Fibroblast of the conjunctiva (primary cell): Measurements from ENCODE around the gene PTPRCAP.
A peak's percentile ranks its signal among the peaks of the same experiment; 100 is the strongest.

Experiments
- DNase-seq: peaks from one replicate; pipeline ENCODE4 v3.0.0-alpha.2; 2010; ENCODE audit warnings: low read depth

Gene PTPRCAP

DNA sequence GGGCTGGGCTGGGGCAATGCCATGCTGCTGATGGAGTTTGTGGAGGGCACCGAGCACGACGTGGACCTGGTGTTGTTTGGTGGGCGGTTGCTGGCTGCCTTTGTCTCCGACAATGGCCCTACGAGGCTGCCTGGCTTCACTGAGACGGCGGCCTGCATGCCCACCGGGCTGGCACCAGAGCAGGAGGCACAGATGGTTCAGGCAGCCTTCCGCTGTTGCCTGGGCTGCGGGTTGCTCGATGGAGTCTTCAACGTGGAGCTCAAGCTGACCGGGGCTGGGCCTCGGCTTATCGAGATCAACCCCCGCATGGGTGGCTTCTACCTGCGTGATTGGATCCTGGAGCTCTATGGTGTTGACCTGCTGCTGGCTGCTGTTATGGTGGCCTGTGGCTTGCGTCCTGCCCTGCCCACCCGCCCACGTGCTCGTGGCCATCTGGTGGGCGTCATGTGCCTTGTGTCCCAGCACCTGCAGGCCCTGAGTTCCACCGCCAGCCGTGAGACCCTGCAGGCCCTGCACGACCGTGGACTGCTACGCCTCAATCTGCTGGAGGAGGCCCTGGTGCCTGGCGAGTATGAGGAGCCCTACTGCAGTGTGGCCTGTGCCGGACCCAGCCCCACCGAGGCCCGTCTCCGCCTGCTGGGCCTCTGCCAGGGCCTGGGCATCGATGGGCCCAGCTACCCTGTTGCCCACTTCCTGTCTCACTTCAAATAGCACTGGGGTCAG, 13.4 kb downstream of the PTPRCAP start:
- DNase-seq: no peak

DNA sequence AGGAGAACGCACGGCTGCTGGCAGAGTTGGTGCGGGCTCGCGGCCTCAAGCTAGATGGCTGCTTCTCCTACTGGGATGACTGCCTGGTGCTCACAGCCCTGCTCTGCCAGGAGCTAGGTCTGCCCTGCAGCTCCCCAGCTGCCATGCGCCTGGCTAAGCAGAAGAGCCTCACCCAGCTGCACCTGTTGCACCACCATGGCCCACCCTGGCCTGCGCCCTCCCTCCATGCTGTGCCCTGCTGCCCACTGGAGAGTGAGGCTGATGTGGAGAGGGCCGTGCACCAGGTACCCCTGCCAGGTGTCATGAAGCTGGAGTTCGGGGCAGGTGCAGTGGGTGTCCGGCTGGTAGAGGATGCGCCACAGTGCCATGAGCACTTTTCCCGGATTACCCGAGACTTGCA, 14.0 kb downstream of the PTPRCAP start:
- no peak for DNase-seq

DNA sequence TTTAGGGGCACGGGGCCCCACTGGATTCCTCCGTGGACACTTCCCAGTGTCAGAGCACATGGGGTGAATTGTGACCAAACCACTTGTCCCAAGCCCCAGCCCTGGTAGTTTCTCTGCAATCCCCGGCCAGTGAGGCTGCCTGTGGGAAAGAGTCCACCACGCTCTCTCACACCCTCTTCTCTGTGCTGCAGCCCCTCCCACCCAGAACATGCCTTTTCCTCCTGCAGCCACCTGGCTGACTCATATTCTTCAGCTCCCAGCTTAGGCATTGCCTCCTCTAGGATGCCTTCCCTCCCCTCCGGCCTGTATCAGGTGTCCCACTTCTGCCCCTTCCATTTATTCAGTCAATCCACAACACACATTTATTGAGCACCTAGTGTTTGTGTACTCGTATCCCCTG, 14.6 kb downstream of the PTPRCAP start:
- DNase-seq: no peak

DNA sequence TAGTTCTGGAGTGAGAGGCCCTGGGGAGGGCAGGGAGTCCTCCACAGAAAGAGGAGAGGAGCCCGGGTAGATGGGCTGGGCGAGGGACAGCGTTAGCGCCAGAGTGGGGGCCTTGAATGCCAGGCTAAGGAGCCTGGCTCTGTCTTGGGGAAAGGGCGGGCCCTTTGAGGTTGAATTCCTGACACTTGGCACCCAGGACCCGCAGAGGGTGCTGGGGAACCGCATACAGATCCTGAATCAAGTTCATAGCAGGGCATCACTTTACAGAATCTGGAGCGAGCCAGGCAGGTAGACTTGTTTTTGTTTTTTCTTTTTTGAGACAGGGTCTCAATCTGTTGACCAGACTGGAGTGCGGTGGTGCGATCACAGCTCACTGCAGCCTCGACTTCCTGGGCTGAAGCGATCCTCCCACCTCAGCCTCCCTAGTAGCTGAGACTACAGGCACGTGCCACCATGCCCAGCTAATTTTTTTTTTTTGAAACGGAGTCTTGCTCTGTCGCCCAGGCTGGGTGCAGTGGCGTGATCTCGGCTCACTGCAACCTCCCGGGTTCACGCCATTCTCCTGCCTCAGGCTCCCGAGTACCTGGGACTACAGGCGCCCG, 16.0 kb downstream of the PTPRCAP start:
- DNase-seq: no peak

DNA sequence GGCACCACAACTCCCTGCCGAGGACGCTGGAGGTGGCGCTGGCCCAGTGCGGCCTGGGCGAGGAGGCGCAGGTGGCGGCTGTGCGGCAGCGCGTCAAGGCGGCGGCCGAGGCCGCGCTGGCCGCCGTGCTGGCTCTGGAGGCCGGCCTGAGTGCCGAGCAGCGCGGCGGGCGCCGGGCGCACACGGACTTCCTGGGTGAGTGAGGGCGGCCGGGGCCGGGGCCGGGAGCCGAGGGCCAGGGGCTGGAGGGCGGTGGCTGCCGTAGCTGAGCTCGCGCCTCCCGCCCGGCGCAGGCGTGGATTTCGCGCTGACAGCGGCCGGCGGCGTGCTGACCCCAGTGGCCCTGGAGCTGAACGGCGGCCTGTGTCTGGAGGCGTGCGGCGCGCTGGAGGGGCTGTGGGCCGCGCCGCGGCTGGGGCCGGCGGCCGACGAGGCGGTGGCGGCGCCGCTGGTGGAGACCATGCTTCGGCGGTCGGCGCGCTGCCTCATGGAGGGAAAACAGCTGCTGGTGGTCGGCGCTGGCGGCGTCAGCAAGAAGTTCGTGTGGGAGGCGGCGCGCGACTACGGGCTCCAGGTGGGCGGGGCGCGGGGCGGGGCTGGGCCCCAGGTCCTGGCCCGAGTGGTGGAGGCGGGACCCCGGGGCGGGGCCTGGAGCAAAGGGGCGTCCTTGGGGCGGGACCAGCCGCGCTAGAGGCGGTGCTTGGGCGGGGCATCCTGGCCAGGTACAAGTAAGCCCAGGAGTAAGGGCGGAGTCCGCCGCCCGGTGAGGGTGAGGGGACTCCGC, 16.6 kb downstream of the PTPRCAP start:
- peak; percentile 74 for DNase-seq

GRCh38 chr11:67420147-67420645, 17.3 kb downstream of the PTPRCAP start:
- no peak for DNase-seq

- no peak for DNase-seq
Observed at GRCh38 chr11:67419325-67420049, 18.0 kb downstream of the PTPRCAP start.

GRCh38 chr11:67418476-67419281, 18.8 kb downstream of the PTPRCAP start:
- DNase-seq: no peak

DNA sequence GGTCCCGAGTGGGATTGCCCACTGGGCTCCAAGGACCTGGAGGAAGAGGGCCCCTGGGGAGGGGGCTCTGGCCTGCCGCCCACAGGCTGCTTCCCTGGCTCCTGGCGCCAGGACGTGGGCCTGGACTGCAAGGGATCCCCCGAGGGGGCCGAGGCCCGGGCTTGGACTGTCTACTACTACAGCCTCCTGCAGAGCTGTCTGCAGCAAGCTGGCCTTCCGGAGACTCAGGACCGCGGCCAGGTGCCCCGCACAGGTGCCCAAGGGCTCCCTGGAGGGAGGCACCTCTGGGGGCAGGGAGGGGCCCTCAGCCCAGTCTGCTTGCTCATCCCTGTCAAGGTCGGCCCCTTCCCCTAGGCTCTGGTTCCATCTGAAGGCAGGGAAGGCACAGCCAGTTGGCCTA, 20.1 kb downstream of the PTPRCAP start:
- DNase-seq: no peak

GRCh38 chr11:67416416-67417335, 20.8 kb downstream of the PTPRCAP start:
- DNase-seq: no peak

GRCh38 chr11:67415501-67416304, 21.8 kb downstream of the PTPRCAP start, which contains the start of gene CARNS1:
TSS of gene CARNS1 (plus strand) at chr11:67415678. CDS start at chr11:67416200, 522 bp downstream.
- DNase-seq: no peak

DNA sequence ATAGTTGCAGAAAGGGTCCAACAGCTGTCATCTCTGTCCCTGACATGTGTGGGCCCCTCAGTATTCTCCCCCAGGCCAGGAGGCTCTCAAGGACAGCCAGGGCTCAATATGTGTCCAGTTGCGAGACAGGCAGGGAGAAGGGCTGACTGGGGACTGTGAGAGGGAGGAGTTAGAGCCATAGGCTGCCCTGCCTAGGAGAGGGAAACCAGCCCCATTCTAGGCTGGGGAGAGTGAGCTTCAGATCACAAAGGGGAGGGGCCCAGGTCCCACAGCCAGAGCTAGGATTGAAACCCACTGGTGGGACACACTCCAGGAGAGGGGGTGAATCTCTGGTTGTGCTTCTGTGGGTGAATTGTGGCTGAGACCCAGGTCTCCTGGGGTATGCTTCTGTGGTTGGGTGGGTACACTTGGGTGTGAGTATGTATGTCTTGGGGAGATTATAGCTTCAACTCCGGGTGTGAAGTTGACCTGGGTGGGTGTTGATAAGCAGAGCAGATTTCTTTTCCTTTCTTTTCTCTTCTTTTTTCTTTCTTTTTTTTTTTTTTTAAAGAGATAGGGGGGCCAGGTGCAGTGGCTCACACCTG, 24.1 kb downstream of the PTPRCAP start:
- no peak for DNase-seq

DNA sequence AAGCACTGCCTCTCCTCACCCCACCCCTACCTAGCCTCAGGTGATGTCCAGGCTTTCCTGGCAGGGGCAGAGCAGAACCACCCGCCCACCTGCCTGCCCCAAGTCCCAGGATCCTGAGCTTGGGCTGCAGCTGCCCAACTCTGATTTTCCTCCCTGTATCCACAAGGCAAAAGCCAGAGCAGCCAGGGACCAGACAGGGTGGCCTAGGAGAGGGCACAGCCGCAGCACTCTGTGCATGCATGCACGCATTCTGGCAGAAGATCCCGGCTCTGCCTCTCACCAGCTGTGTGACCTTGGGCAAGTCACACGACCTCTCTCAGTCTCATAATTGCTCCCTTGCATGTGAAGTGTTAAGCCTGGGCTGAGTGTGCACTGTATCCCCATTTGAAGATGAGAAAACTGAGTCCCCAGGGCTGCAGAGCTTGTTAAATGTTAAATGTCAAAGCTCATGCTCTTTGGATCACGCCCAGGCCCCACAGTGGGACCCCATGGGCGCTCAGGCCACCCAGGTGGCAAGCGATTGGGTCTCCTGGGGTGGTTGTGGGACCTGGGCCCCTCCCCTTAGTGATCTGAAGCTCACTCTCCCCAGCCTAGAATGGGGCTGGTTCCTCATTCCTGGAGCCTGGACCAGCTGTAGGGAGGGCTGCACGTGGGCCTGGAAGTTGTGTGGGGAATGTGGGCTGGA, 24.8 kb downstream of the PTPRCAP start:
- DNase-seq: no peak

GRCh38 chr11:67411785-67412152, 25.7 kb downstream of the PTPRCAP start:
- DNase-seq: no peak

DNA sequence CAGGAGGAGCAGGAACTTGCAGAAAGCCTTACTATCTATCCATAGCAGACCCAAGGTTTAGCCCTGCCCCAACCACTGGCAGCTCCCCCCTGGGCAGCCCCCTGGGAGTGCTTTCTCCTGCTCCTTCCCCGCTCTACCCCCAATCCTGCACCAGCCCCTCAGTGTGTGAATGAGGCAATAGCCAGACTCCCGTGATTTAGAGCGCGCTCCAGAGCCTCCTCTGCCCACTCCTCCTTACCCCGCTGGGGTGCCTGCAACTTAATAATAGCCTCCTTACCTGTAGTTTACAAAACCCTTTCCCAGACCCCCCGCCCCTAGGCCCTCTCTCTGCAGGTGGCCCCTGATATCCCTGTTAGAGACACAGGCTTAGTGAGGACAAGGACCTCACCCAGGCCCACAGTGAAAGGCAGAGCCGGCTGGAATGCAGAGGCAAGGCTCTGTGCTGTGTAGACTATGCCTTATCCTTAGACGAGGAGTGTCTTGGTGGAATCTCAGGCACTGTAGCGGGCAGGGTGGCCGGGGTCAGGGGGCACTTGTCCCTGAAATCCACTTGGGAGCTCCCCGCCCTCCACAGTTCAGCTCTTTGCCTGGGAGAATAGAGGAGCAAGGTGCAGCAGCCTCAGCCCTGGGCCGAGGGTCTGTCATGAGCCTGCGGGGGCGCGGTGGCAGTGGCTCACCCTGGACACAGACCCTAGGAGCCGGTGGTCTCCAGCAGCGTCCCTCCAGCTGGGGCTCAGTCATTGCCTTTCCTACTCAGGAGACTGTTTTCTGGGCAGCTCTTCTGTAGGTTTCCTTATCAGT, 26.3 kb downstream of the PTPRCAP start:
- no peak for DNase-seq

DNA sequence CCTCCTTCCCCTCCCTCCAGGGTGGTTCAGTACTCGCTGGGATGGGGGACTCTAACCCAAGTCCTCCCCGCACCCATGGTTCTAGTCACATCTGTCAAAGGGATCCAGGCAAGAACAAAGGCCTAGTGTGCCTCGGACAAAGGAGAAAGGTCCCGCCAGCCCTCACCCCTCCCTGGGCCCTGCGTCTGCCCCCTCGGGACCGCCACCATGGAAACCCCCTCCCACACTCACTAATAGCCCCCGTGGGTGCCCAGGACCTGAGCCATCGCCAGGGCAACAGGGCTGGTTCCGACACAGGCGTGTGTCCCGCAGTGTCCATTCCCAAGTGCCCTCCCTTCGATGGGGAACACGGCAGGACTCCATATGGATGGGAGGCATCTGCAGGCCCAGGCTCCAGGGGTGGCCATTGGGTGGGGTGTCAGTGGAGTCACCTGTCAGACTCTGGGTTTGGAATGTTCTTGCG, 27.1 kb downstream of the PTPRCAP start:
- DNase-seq: no peak

DNA sequence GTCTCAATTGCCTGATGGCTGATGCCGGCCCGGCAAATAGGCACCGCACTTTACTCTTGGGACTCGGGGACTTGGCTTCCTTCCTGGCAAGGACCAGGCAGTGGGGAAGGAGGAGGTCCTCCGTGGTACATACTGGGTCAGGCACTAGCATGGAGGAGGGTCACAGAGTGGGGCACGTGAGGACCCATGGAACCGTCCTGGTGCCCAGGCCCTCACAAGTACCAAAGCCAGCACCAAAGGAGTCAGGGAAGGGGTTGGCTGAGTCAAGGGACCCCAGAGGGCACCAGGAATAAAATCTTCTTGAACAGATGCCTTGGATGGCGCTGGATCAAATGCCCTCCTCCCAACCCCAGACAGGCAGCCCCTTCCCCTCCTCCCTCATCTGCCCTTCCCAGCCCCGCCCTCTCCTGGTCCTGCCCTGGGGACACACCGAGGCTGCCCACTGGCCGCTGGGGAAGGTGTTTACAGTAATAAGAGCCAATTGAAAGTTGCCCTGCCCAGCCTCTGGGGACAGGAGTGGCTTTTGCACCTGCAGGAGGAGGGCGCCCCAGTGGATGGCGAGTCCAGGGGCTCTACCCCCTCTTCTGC, 27.6 kb downstream of the PTPRCAP start:
- no peak for DNase-seq
